Fibroblast of skin of left biceps (primary cell): ENCODE results near the gene GALK1.

ENCODE experiments used
- DNase-seq, 2 experiments: peaks; one replicate each; pipeline ENCODE4 v3.0.0-alpha.2; 2013; ENCODE audit warnings: low read depth in 2 of 2

GALK1 gene

DNA sequence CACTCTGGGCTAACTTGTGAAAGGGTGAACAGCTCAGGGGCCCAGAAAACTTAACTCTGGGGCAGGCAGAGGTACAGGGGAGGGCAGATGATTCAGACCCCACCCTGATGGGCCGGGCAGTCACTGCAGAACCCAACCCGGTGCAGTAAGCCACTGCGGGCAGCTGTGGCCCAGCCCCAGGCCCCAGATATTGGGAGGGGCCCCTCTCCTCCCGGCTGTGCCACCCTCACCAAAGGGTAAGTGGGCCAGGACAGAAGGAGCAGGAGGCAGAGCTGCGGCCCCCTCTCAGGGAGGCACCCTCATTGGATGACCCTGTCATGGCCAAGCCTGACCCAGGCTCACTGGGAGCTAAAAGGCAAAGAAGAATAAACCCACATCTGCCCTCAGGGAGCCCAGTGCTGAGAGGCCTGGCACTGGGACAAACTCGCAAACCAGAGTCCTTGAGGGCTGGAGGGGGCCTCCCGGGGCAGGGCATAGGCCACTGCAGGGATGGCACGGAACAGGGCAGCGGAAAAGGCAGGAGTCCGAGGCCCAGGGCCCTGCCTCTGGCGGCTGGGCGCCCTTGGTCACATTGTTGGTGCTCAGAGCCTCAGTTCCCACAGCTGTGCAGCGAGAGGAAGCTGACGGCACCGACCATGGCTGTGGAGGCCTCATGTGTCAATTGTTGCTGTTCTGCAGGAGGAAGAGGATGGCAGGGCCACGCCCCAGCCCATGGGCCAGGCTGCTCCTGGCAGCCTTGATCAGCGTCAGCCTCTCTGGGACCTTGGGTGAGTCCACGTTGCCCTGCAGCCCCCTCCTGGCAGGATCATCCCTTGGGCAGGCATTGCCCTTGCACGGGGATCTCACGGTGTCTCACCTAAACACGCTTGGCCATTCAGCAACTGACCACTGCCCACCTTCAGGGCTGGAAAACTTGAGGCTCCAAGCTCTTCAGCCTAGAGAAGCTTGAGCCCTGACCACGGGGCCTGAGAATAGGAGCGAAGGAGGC lies 40.7 kb downstream of the GALK1 start:
- DNase-seq = no peak

DNA sequence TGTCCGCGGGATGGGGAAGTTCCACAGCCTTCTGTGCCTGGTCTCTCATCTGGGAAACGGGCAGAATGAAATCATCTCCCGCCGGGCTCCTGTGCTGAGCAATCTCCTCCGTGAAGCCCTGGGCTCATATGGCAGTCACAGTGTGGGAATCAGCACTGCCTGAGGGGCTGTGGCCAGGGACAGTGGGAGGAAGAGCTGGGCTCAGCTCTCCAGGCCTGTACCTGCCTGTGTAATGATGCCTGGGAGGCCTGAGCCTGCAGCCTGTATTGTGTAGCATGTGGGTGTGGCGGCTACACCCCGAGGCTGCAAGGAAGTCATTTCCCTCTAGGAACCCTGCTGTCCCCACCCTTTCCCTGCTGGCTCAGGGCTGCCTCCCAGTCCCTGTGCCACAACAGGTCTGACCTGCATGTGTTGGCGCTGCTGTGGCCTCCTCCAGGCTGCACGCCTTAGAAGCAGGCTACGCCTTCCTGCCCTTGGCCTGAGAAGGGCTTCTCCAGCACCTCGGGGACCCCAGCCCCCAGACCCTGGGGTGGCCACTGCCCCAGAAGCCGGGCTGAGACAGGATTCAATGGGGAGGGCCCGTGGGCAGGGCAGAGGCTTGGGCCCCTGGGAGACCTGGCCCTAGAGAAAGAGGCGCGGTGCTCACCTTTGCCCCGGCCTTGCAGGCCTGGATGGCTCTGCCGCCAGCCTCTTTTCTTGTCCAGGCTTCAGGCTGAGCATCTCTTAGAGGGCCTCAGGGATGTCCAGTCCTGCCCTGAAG lies 41.6 kb downstream of the GALK1 start:
- no peak for DNase-seq

GRCh38 chr17:75722542-75723095 lies 42.4 kb downstream of the GALK1 start:
- DNase-seq = no peak

- no peak for DNase-seq
Observed at GRCh38 chr17:75722076-75722475, 42.9 kb downstream of the GALK1 start.

- DNase-seq = no peak
Observed at GRCh38 chr17:75721463-75722011, 43.5 kb downstream of the GALK1 start.

GRCh38 chr17:75720656-75721462 lies 44.1 kb downstream of the GALK1 start, which contains the start of gene ITGB4:
Gene ITGB4 (plus strand): TSS chr17:75721459. CDS start chr17:75724704, 3,245 bp downstream.
- DNase-seq = no peak

DNA sequence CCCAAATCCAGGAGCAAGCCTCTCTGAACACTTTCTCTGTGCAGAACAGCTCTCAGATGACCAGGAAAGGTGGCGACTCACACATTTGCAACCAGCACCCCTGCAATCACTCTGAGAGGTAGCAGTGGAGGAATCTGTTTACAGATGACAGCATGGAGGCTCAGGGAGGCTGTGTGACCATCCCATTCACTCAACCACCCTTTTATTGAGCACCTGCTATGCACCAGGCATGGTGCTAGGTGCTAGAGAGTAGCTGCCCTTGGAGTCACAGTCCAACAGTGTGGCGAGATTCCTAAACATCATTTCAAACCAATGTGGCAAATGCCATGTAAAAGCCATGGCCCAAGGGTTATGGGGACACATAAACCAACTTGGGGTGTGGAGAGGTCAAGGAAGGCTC lies 45.3 kb downstream of the GALK1 start:
- DNase-seq = no peak

- no peak for DNase-seq
Observed at GRCh38 chr17:75712446-75712845, 52.5 kb downstream of the GALK1 start.
